ENCODE results near the gene IFRD2.

The IFRD2 gene

DNA sequence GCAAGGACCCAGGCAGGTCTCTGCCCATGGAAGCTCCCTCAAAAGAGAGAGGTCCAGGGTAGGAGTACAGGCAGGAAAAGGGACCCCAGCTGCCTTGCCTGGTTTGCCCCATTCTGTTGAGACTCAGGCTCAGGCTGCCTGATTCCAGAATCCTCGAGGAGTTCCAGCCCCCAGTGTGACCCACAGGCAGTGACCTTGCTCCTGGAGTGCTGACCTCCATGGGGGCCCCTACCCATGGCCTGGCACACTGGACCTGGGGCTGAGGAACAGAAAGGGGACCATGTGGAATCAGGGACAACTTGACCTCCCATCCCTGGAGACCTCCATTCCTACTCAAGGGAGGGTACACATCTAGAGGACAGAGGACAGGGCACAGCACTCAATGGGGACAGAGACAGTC lies 26.7 kb downstream of the IFRD2 start:
- no peaks in the 10 kb centered on the region for H3F3A ChIP-seq (ENCODE audit: low read depth)
- H3K9me3 ChIP-seq (ENCODE audit: insufficient read depth, low read depth, low read length) = no peaks in the 10 kb centered on the region
- H3K36me3 ChIP-seq (ENCODE audit: insufficient read depth, low read length) = no peaks in the 10 kb centered on the region
- no peak overlapping the region for H2AFZ ChIP-seq (ENCODE audit: low read length)
- peaks cover 11% of the 10 kb centered on the region; the same call in 1 of the 2 replicates for H3K79me2 ChIP-seq (ENCODE audit: insufficient read depth, low read length)
- H3K9me2 ChIP-seq (replicated peaks; ENCODE audit: low read depth, low read length) = no peaks in the 10 kb centered on the region
- H4K20me1 ChIP-seq (ENCODE audit: insufficient read depth, low read length, poor library complexity, severe bottlenecking) = no peaks in the 10 kb centered on the region
- H3K4me1 ChIP-seq (ENCODE audit: insufficient read depth, low read length, poor library complexity, severe bottlenecking) = peaks cover 9% of the 10 kb centered on the region
- no peak overlapping the region for H3K4me2 ChIP-seq (ENCODE audit: low read depth, low read length, poor library complexity, severe bottlenecking)
- TF ChIP-seq, protein P1, sequence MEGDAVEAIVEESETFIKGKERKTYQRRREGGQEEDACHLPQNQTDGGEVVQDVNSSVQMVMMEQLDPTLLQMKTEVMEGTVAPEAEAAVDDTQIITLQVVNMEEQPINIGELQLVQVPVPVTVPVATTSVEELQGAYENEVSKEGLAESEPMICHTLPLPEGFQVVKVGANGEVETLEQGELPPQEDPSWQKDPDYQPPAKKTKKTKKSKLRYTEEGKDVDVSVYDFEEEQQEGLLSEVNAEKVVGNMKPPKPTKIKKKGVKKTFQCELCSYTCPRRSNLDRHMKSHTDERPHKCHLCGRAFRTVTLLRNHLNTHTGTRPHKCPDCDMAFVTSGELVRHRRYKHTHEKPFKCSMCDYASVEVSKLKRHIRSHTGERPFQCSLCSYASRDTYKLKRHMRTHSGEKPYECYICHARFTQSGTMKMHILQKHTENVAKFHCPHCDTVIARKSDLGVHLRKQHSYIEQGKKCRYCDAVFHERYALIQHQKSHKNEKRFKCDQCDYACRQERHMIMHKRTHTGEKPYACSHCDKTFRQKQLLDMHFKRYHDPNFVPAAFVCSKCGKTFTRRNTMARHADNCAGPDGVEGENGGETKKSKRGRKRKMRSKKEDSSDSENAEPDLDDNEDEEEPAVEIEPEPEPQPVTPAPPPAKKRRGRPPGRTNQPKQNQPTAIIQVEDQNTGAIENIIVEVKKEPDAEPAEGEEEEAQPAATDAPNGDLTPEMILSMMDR (conservative IDR thresholded peaks at IDR 0.05; ENCODE audit: low read length) = no peak
- no peak for TF ChIP-seq EZH2phosphoT487 (IDR thresholded peaks at IDR 0.05; ENCODE audit: borderline replicate concordance)
- no peaks in the 10 kb centered on the region for H3K27me3 ChIP-seq (ENCODE audit: insufficient read depth, low read length, poor library complexity, severe bottlenecking)
- H3K9ac ChIP-seq (ENCODE audit: low read depth, low read length, poor library complexity, severe bottlenecking) = no peak overlapping the region
- no peak overlapping the region for H3K4me3 ChIP-seq (ENCODE audit: low read length, poor library complexity, severe bottlenecking)

DNA sequence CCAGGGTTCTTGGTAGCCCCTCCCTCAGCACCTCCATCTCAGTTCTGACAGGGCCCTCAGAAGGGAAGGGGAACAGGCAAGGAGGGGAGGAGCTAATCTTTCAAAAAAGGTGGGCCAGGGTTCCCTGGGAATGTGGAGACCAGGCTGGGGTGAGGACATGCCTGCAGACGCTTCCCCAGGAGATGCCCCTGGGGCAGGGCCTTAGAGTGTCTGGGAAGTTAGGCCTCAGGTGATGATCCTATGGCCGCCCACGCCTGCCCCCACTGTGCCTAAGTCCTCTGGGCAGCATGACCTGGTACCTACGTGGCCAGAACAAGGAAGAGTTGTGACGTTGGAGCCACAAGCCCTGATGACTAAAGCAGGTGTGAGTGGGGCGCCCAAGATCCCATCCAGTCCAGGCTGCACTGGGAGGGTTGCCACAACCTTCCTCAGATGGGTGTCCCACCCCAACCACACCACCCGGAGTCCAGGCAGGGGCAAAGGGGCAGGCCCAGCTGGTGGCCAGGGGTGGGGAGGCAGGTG lies 27.2 kb downstream of the IFRD2 start:
- Histone ChIP-seq H3K79me2 (ENCODE audit: insufficient read depth, low read length) (peaks cover 12% of the 10 kb centered on the region; the same call in 1 of the 2 replicates), H3K9ac (ENCODE audit: low read depth, low read length, poor library complexity, severe bottlenecking) (no peak overlapping the region), H3K36me3 (ENCODE audit: insufficient read depth, low read length) (no peaks in the 10 kb centered on the region), H3F3A (ENCODE audit: low read depth) (no peaks in the 10 kb centered on the region), H3K27me3 (ENCODE audit: insufficient read depth, low read length, poor library complexity, severe bottlenecking) (no peaks in the 10 kb centered on the region), H3K4me2 (ENCODE audit: low read depth, low read length, poor library complexity, severe bottlenecking) (no peak overlapping the region), H3K9me2 (replicated peaks; ENCODE audit: low read depth, low read length) (no peaks in the 10 kb centered on the region), H4K20me1 (ENCODE audit: insufficient read depth, low read length, poor library complexity, severe bottlenecking) (no peaks in the 10 kb centered on the region), H2AFZ (ENCODE audit: low read length) (no peak overlapping the region), H3K4me3 (ENCODE audit: low read length, poor library complexity, severe bottlenecking) (no peak overlapping the region), H3K9me3 (ENCODE audit: insufficient read depth, low read depth, low read length) (no peaks in the 10 kb centered on the region), H3K4me1 (ENCODE audit: insufficient read depth, low read length, poor library complexity, severe bottlenecking) (peaks cover 10% of the 10 kb centered on the region)
- TF ChIP-seq, protein P1 (conservative IDR thresholded peaks at IDR 0.05; ENCODE audit: low read length) = no peak
- no peak for TF ChIP-seq EZH2phosphoT487 (IDR thresholded peaks at IDR 0.05; ENCODE audit: borderline replicate concordance)

DNA sequence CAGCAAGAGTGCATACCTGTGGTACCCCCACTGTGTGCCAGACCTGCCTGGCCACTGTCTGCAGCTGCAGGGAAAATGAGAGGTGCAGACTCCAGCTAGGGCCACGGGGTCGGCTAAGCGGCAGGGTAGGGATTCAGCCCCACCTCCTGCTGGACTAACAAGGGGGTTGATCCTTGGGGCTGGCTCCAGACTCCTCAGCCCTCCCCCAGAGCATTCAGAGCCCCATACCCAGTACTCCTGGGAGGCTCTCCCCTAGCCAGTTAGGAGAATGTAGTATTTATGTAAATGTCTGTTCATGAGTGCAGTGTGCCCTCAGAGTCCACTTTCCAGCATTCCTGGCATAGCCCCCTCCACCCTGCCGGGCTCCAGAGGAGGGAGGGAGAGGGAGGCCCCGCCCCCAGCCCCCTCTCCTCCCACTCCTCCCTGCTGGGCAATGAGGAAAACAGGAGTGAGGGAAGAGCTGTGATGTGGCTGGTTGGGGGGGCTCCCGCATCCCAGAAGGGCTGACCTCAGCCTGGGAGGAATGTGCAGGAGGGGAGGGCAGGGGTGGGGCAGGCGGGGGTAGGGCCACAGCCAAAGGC lies 27.8 kb downstream of the IFRD2 start:
- H4K20me1 ChIP-seq (ENCODE audit: insufficient read depth, low read length, poor library complexity, severe bottlenecking) = no peaks in the 10 kb centered on the region
- no peak for TF ChIP-seq EZH2phosphoT487 (IDR thresholded peaks at IDR 0.05; ENCODE audit: borderline replicate concordance)
- TF ChIP-seq, protein P1 (conservative IDR thresholded peaks at IDR 0.05; ENCODE audit: low read length) = no peak
- no peaks in the 10 kb centered on the region for H3K9me3 ChIP-seq (ENCODE audit: insufficient read depth, low read depth, low read length)
- no peak overlapping the region for H2AFZ ChIP-seq (ENCODE audit: low read length)
- H3K79me2 ChIP-seq (ENCODE audit: insufficient read depth, low read length) = peaks cover 12% of the 10 kb centered on the region; the same call in 1 of the 2 replicates
- H3F3A ChIP-seq (ENCODE audit: low read depth) = no peaks in the 10 kb centered on the region
- H3K36me3 ChIP-seq (ENCODE audit: insufficient read depth, low read length) = peaks cover 3% of the 10 kb centered on the region; the same call in 1 of the 2 replicates
- H3K4me3 ChIP-seq (ENCODE audit: low read length, poor library complexity, severe bottlenecking) = no peak overlapping the region
- H3K4me1 ChIP-seq (ENCODE audit: insufficient read depth, low read length, poor library complexity, severe bottlenecking) = peaks cover 13% of the 10 kb centered on the region
- H3K27me3 ChIP-seq (ENCODE audit: insufficient read depth, low read length, poor library complexity, severe bottlenecking) = no peaks in the 10 kb centered on the region
- no peak overlapping the region for H3K9ac ChIP-seq (ENCODE audit: low read depth, low read length, poor library complexity, severe bottlenecking)
- no peak overlapping the region for H3K4me2 ChIP-seq (ENCODE audit: low read depth, low read length, poor library complexity, severe bottlenecking)
- H3K9me2 ChIP-seq (replicated peaks; ENCODE audit: low read depth, low read length) = no peaks in the 10 kb centered on the region

Measured in Loucy (cell line).